Measurements from ENCODE around the gene FRMD4B.

The FRMD4B gene

GRCh38 chr3:69166446-69166845 lies 219.4 kb downstream of the FRMD4B start:
- DNase-seq: no peak

GRCh38 chr3:69165744-69166143 lies 220.1 kb downstream of the FRMD4B start:
- DNase-seq: no peak

- DNase-seq: no peak
Observed at GRCh38 chr3:69164296-69164695, 221.6 kb downstream of the FRMD4B start.

GRCh38 chr3:69162308-69162980 lies 223.4 kb downstream of the FRMD4B start:
- no peak for DNase-seq

GRCh38 chr3:69161587-69162307 lies 224.1 kb downstream of the FRMD4B start:
- peak; percentile 12 for DNase-seq

- DNase-seq: no peak
Observed at GRCh38 chr3:69160525-69160924, 225.4 kb downstream of the FRMD4B start.

- no peak for DNase-seq
Observed at GRCh38 chr3:69160107-69160506, 225.8 kb downstream of the FRMD4B start.

- DNase-seq: no peak
Observed at GRCh38 chr3:69149586-69149985, 236.3 kb downstream of the FRMD4B start.

GRCh38 chr3:69145688-69146087 lies 240.2 kb downstream of the FRMD4B start:
- DNase-seq: no peak

- no peak for DNase-seq
Observed at GRCh38 chr3:69144631-69145245, 241.2 kb downstream of the FRMD4B start.

GRCh38 chr3:69143612-69144011 lies 242.3 kb downstream of the FRMD4B start:
- DNase-seq: no peak

GRCh38 chr3:69142797-69143454 lies 243.0 kb downstream of the FRMD4B start:
- no peak for DNase-seq

- no peak for DNase-seq
Observed at GRCh38 chr3:69142090-69142489, 243.8 kb downstream of the FRMD4B start.

GRCh38 chr3:69141313-69141712 lies 244.6 kb downstream of the FRMD4B start:
- no peak for DNase-seq

- no peak for DNase-seq
Observed at GRCh38 chr3:69137412-69137811, 248.5 kb downstream of the FRMD4B start.

GRCh38 chr3:69137005-69137404 lies 248.9 kb downstream of the FRMD4B start:
- DNase-seq: no peak

- no peak for DNase-seq
Observed at GRCh38 chr3:69130689-69131088, 255.2 kb downstream of the FRMD4B start.

GRCh38 chr3:69129531-69129930 lies 256.4 kb downstream of the FRMD4B start:
- no peak for DNase-seq

- DNase-seq: no peak
Observed at GRCh38 chr3:69128509-69128908, 257.4 kb downstream of the FRMD4B start.

- DNase-seq: no peak
Observed at GRCh38 chr3:69126999-69127398, 258.9 kb downstream of the FRMD4B start.

GRCh38 chr3:69126216-69126615 lies 259.7 kb downstream of the FRMD4B start:
- DNase-seq: no peak

GRCh38 chr3:69122403-69122802 lies 263.5 kb downstream of the FRMD4B start, which contains the start of gene LMOD3:
LMOD3 (minus strand) TSS chr3:69122595; CDS start chr3:69122386, 209 bp downstream.
- no peak for DNase-seq

GRCh38 chr3:69121950-69122349 lies 263.9 kb downstream of the FRMD4B start:
- DNase-seq: no peak

GRCh38 chr3:69121513-69121912 lies 264.4 kb downstream of the FRMD4B start:
- DNase-seq: no peak

All from DMS79 treated with DMSO at 0.1 percent for 48 hours (cell line).